ENCODE data around the gene AQP12B. TPM values are rescaled to one million over a fixed set of nuclear protein-coding genes. Genes with fewer than 3 reads are reported as not detected.
"Not testable (repeated sequence)": the region's sequence is repeated elsewhere in the genome, so short reads cannot be mapped to it uniquely, and the experiment has no call there.

The AQP12B gene
- total and polyA plus RNA-seq, 2 experiments from 2014 or later = not detected

- H2AFZ ChIP-seq; H3K4me1 ChIP-seq (ENCODE audit: insufficient read depth); H3K9me2 ChIP-seq (ENCODE audit: insufficient read depth); H3F3A ChIP-seq (ENCODE audit: insufficient read depth); H3K4me3 ChIP-seq; H4K20me1 ChIP-seq (ENCODE audit: insufficient read depth); DNase-seq; H3K9me3 ChIP-seq (ENCODE audit: low read depth); H3K27me3 ChIP-seq (replicated peaks; ENCODE audit: insufficient read depth); in situ Hi-C loops (cut with MboI); H3K9ac ChIP-seq; H3K27ac ChIP-seq; H3K79me2 ChIP-seq (ENCODE audit: insufficient read depth); H3K36me3 ChIP-seq (ENCODE audit: low read depth); H3K4me2 ChIP-seq (ENCODE audit: unreplicated experiment): not testable (repeated sequence)
- WGBS, 2 experiments (ENCODE audit: low coverage in 1 of 2, low lambda C conversion rate in 2 of 2, missing lambda C conversion rate in 2 of 2) = 60 to 62% methylated on average over 14 to 17 of the region's 34 CpGs
These were observed 10.2 kb upstream of the AQP12B start for GRCh38 chr2:240692583-240693561.

- H3K9ac ChIP-seq; H4K20me1 ChIP-seq (ENCODE audit: insufficient read depth); H3K4me1 ChIP-seq (ENCODE audit: insufficient read depth); H3K9me3 ChIP-seq (ENCODE audit: low read depth); H3K4me3 ChIP-seq; in situ Hi-C loops (cut with MboI); H3K79me2 ChIP-seq (ENCODE audit: insufficient read depth); H3K9me2 ChIP-seq (ENCODE audit: insufficient read depth); H3K36me3 ChIP-seq (ENCODE audit: low read depth); H3K27me3 ChIP-seq (replicated peaks; ENCODE audit: insufficient read depth); H3K4me2 ChIP-seq (ENCODE audit: unreplicated experiment); DNase-seq; H3F3A ChIP-seq (ENCODE audit: insufficient read depth); H2AFZ ChIP-seq; H3K27ac ChIP-seq: not testable (repeated sequence)
- 74 to 85% methylated on average over 4 to 19 of the region's 37 CpGs for WGBS, 2 experiments (ENCODE audit: low coverage in 1 of 2, low lambda C conversion rate in 2 of 2, missing lambda C conversion rate in 2 of 2)
These were observed 9.1 kb upstream of the AQP12B start, which contains the start of gene AQP12A for GRCh38 chr2:240691631-240692420. AQP12A (plus strand) TSS chr2:240691866; CDS start chr2:240691914, 48 bp downstream.

- whole genome bisulfite sequencing, 2 experiments (ENCODE audit: low coverage in 1 of 2, low lambda C conversion rate in 2 of 2, missing lambda C conversion rate in 2 of 2) = 20% methylated on average over 1 of the region's 2 CpGs; no CpG with 5 or more reads in 1 of the 2 experiments
- H4K20me1 ChIP-seq (ENCODE audit: insufficient read depth); H3K4me3 ChIP-seq; H2AFZ ChIP-seq; H3K36me3 ChIP-seq (ENCODE audit: low read depth); H3K27ac ChIP-seq; DNase-seq; H3F3A ChIP-seq (ENCODE audit: insufficient read depth); H3K9me2 ChIP-seq (ENCODE audit: insufficient read depth); H3K4me1 ChIP-seq (ENCODE audit: insufficient read depth); H3K9ac ChIP-seq; H3K79me2 ChIP-seq (ENCODE audit: insufficient read depth); H3K9me3 ChIP-seq (ENCODE audit: low read depth); in situ Hi-C loops (cut with MboI); H3K4me2 ChIP-seq (ENCODE audit: unreplicated experiment): not testable (repeated sequence)
- H3K27me3 ChIP-seq (replicated peaks; ENCODE audit: insufficient read depth) = peaks cover 16% of the 10 kb centered on the region
These were observed 8.4 kb upstream of the AQP12B start for GRCh38 chr2:240691075-240691427.

GRCh38 chr2:240690421-240691074 is 7.9 kb upstream of the AQP12B start:
- in situ Hi-C loops (cut with MboI); H2AFZ ChIP-seq; H3K9ac ChIP-seq; H3K9me2 ChIP-seq (ENCODE audit: insufficient read depth); H4K20me1 ChIP-seq (ENCODE audit: insufficient read depth); H3K4me3 ChIP-seq; H3F3A ChIP-seq (ENCODE audit: insufficient read depth); H3K4me1 ChIP-seq (ENCODE audit: insufficient read depth); H3K27ac ChIP-seq; H3K36me3 ChIP-seq (ENCODE audit: low read depth); H3K79me2 ChIP-seq (ENCODE audit: insufficient read depth); H3K9me3 ChIP-seq (ENCODE audit: low read depth); H3K4me2 ChIP-seq (ENCODE audit: unreplicated experiment); DNase-seq: not testable (repeated sequence)
- 34 to 71% methylated on average over 4 to 7 of the region's 18 CpGs for WGBS, 2 experiments (ENCODE audit: low coverage in 1 of 2, low lambda C conversion rate in 2 of 2, missing lambda C conversion rate in 2 of 2)
- peaks cover 21% of the 10 kb centered on the region for H3K27me3 ChIP-seq (replicated peaks; ENCODE audit: insufficient read depth)

All from GM23248 (cell line).